Hepatocyte (in vitro differentiated cells): ENCODE measurements around the gene CREB1.

ENCODE experiments used
- EZH2phosphoT487 ChIP-seq: fragments of 200-600 bp; sonication (generic); IDR thresholded peaks from one replicate; pipeline ENCODE4 v1.6.1; 2018; ENCODE audit warnings: antibody characterized with exemption, mild to moderate bottlenecking, low read depth, moderate library complexity; ENCODE audit not compliant: unreplicated experiment, severe bottlenecking
- TF ChIP-seq, protein P1 (sequence below): fragments of 200-600 bp; sonication (generic); IDR thresholded peaks from 2 replicates; pipeline ENCODE4 v1.5.1; 2016; ENCODE audit warnings: antibody characterized with exemption, mild to moderate bottlenecking; ENCODE audit not compliant: poor library complexity

DNA sequence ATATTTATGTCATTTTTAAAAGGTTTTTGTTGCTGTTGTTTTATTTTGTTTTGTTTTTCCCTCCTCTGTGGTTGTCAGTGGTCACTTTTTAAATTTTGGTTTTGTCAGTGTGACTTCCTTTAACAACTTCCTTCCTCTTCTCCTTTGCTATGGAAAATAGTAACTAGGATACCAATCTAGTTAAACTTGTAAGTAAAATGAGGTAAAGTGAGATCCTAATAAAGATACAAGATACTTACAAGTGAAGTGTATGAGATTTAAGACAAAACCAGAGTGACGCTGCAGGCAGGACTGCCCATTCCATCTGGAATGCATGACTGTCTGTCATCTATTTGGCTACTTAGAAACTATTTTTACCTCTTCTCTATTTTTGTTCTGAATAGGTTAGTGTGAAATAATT lies 30.6 kb upstream of the CREB1 start:
- TF ChIP-seq, protein P1, sequence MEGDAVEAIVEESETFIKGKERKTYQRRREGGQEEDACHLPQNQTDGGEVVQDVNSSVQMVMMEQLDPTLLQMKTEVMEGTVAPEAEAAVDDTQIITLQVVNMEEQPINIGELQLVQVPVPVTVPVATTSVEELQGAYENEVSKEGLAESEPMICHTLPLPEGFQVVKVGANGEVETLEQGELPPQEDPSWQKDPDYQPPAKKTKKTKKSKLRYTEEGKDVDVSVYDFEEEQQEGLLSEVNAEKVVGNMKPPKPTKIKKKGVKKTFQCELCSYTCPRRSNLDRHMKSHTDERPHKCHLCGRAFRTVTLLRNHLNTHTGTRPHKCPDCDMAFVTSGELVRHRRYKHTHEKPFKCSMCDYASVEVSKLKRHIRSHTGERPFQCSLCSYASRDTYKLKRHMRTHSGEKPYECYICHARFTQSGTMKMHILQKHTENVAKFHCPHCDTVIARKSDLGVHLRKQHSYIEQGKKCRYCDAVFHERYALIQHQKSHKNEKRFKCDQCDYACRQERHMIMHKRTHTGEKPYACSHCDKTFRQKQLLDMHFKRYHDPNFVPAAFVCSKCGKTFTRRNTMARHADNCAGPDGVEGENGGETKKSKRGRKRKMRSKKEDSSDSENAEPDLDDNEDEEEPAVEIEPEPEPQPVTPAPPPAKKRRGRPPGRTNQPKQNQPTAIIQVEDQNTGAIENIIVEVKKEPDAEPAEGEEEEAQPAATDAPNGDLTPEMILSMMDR: no peak
- TF ChIP-seq EZH2phosphoT487: no peak
